GM18498 (cell line): ENCODE results near the gene MAP4K5.

ENCODE experiments used
- ATAC-seq: cut with Tn5 transposase; IDR thresholded peaks from one replicate; pipeline ENCODE4 v1.9.1; 2021; ENCODE audit warnings: mild to moderate bottlenecking, moderate library complexity; ENCODE audit not compliant: unreplicated experiment

MAP4K5 gene

GRCh38 chr14:50373959-50374358, 158.4 kb downstream of the MAP4K5 start:
- ATAC-seq: no peak

DNA sequence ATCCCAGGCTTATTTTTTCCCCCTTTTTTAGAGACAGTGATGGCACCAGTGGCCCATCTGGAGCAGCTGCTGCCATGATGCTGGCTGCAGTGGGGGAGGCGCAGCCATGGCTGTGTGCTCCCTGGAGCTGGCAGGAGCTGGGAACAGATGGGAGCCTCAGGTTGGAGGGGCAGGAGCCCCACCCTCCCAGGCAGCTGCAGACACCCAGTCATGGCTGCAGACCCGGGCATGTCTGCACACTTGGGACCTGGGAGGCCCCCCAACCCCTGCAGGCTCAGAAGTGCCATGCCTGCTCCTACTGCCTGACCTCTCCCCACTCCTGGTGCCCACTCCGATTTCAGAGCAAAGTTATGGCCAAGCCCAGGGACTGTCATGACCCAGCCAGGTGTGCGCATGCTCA, 160.8 kb downstream of the MAP4K5 start:
- ATAC-seq: no peak
